Stimulated activated CD4-positive, alpha-beta T cell treated with anti-CD3 and anti-CD28 coated beads, Interleukin-1b, Interleukin-23, amount 100 ng/mL, for 24 hours (primary cell): ENCODE measurements around the gene KCNIP2.

Experiments
- DNase-seq, 4 experiments: peaks; one replicate each; pipeline ENCODE4 v3.0.0-alpha.2; 2020; ENCODE audit warnings: low read depth in 4 of 4, low spot score in 1 of 4

The KCNIP2 gene

GRCh38 chr10:101851411-101852116 is 8.0 kb upstream of the KCNIP2 start:
- DNase-seq, result no peak

GRCh38 chr10:101850749-101851148 is 7.1 kb upstream of the KCNIP2 start:
- no peak for DNase-seq

- DNase-seq, result no peak
These were observed 5.3 kb upstream of the KCNIP2 start for GRCh38 chr10:101848894-101849351.

- DNase-seq, result no peak
These were observed 4.8 kb upstream of the KCNIP2 start for GRCh38 chr10:101848408-101848807.

GRCh38 chr10:101845893-101846292 is 2.3 kb upstream of the KCNIP2 start:
- no peak for DNase-seq

GRCh38 chr10:101841826-101842225 is 1.8 kb downstream of the KCNIP2 start:
- no peak for DNase-seq

GRCh38 chr10:101840741-101841453 is 2.7 kb downstream of the KCNIP2 start:
- DNase-seq, result peak in 1 of 4 experiments; percentile 69

GRCh38 chr10:101840102-101840684 is 3.4 kb downstream of the KCNIP2 start:
- DNase-seq, result no peak

GRCh38 chr10:101839416-101840063 is 4.1 kb downstream of the KCNIP2 start:
- DNase-seq, result peak in 1 of 4 experiments; percentile 61

- no peak for DNase-seq
These were observed 4.6 kb downstream of the KCNIP2 start for GRCh38 chr10:101839002-101839401.

GRCh38 chr10:101838416-101838970 is 5.1 kb downstream of the KCNIP2 start:
- no peak for DNase-seq

GRCh38 chr10:101837748-101838147 is 5.9 kb downstream of the KCNIP2 start:
- no peak for DNase-seq

GRCh38 chr10:101835362-101835761 is 8.2 kb downstream of the KCNIP2 start:
- no peak for DNase-seq

GRCh38 chr10:101834341-101834740 is 9.3 kb downstream of the KCNIP2 start:
- no peak for DNase-seq

GRCh38 chr10:101833466-101833865 is 10.1 kb downstream of the KCNIP2 start:
- no peak for DNase-seq

GRCh38 chr10:101832325-101832771 is 11.3 kb downstream of the KCNIP2 start:
- no peak for DNase-seq

GRCh38 chr10:101831169-101831811 is 12.3 kb downstream of the KCNIP2 start:
- DNase-seq, result no peak

GRCh38 chr10:101830322-101831168 is 13.1 kb downstream of the KCNIP2 start:
- peak; percentile 80 to 87 (median 84) for DNase-seq

- DNase-seq, result peak in 1 of 4 experiments; percentile 48
These were observed 13.9 kb downstream of the KCNIP2 start for GRCh38 chr10:101829561-101830315.
